Parathyroid adenoma (tissue), 2 donors: ENCODE data around the gene CCDC38.

Experiments used
- H2AFZ ChIP-seq: fragments of 300-600 bp; sonication (generic); one replicate; pipeline ENCODE4 v1.7.0; 2017; ENCODE audit warnings: antibody characterized with exemption, mild to moderate bottlenecking
- H3K27ac ChIP-seq: fragments of 300-600 bp; sonication (generic); one replicate; pipeline ENCODE4 v1.7.0; 2017
- H3K27me3 ChIP-seq: fragments of 300-600 bp; sonication (generic); one replicate; pipeline ENCODE4 v1.7.0; 2017; ENCODE audit warnings: low read length; ENCODE audit not compliant: control insufficient read depth, insufficient read depth
- H3K36me3 ChIP-seq: fragments of 300-600 bp; sonication (generic); one replicate; pipeline ENCODE4 v1.7.0; 2017; ENCODE audit warnings: low read length; ENCODE audit not compliant: control insufficient read depth, insufficient read depth
- H3K4me1 ChIP-seq: fragments of 300-600 bp; sonication (generic); one replicate; pipeline ENCODE4 v1.7.0; 2017; ENCODE audit warnings: control low read depth
- H3K4me2 ChIP-seq: fragments of 300-600 bp; sonication (generic); one replicate; pipeline ENCODE4 v1.7.0; 2017; ENCODE audit warnings: low read length
- H3K4me3 ChIP-seq: fragments of 300-600 bp; sonication (generic); one replicate; pipeline ENCODE4 v1.7.0; 2017; ENCODE audit warnings: low read depth, low read length
- H3K79me2 ChIP-seq: fragments of 300-600 bp; sonication (generic); one replicate; pipeline ENCODE4 v1.7.0; 2017; ENCODE audit warnings: control low read depth
- H3K9ac ChIP-seq: fragments of 300-600 bp; sonication (generic); one replicate; pipeline ENCODE4 v1.7.0; 2017; ENCODE audit warnings: mild to moderate bottlenecking
- H3K9me3 ChIP-seq: fragments of 300-600 bp; sonication (generic); one replicate; pipeline ENCODE4 v1.7.0; 2017; ENCODE audit warnings: low read length; ENCODE audit not compliant: control insufficient read depth
- CTCF ChIP-seq: fragments of 300-600 bp; sonication (generic); IDR thresholded peaks from one replicate; pipeline ENCODE4 v1.7.0; 2017; ENCODE audit warnings: antibody characterized with exemption, mild to moderate bottlenecking
- donor health status: primary hyperparathyroidism.

The CCDC38 gene

GRCh38 chr12:95882080-95882479 lies 60.3 kb downstream of the CCDC38 start:
- Histone ChIP-seq H3K4me2 (no peak overlapping the region), H3K4me3 (no peak overlapping the region), H3K36me3 (no peaks in the 10 kb centered on the region), H3K9me3 (no peaks in the 10 kb centered on the region), H3K79me2 (no peaks in the 10 kb centered on the region), H3K4me1 (no peaks in the 10 kb centered on the region), H2AFZ (no peak overlapping the region), H3K9ac (no peak overlapping the region), H3K27me3 (peaks cover 3% of the 10 kb centered on the region), H3K27ac (no peak overlapping the region)
- TF ChIP-seq CTCF, result no peak

- H3K79me2 ChIP-seq, result no peaks in the 10 kb centered on the region
- peaks cover 3% of the 10 kb centered on the region for H3K27me3 ChIP-seq
- H3K27ac ChIP-seq, result no peak overlapping the region
- H3K4me3 ChIP-seq, result no peak overlapping the region
- no peak overlapping the region for H3K9ac ChIP-seq
- no peak overlapping the region for H3K4me2 ChIP-seq
- no peak for TF ChIP-seq CTCF
- no peaks in the 10 kb centered on the region for H3K9me3 ChIP-seq
- no peaks in the 10 kb centered on the region for H3K36me3 ChIP-seq
- no peak overlapping the region for H2AFZ ChIP-seq
- H3K4me1 ChIP-seq, result no peaks in the 10 kb centered on the region
Measured at GRCh38 chr12:95881331-95881955, 61.0 kb downstream of the CCDC38 start.

GRCh38 chr12:95880895-95881294 lies 61.5 kb downstream of the CCDC38 start:
- Histone ChIP-seq H3K9ac (no peak overlapping the region), H3K36me3 (no peaks in the 10 kb centered on the region), H2AFZ (no peak overlapping the region), H3K79me2 (no peaks in the 10 kb centered on the region), H3K4me3 (no peak overlapping the region), H3K27ac (no peak overlapping the region), H3K4me2 (no peak overlapping the region), H3K27me3 (peaks cover 3% of the 10 kb centered on the region), H3K4me1 (no peaks in the 10 kb centered on the region), H3K9me3 (no peaks in the 10 kb centered on the region)
- TF ChIP-seq CTCF, result no peak

- no peak overlapping the region for H3K9ac ChIP-seq
- no peaks in the 10 kb centered on the region for H3K9me3 ChIP-seq
- no peaks in the 10 kb centered on the region for H3K36me3 ChIP-seq
- no peak overlapping the region for H3K4me3 ChIP-seq
- no peak for TF ChIP-seq CTCF
- H3K27me3 ChIP-seq, result peaks cover 3% of the 10 kb centered on the region
- no peak overlapping the region for H3K27ac ChIP-seq
- no peak overlapping the region for H2AFZ ChIP-seq
- H3K4me2 ChIP-seq, result no peak overlapping the region
- no peaks in the 10 kb centered on the region for H3K4me1 ChIP-seq
- no peaks in the 10 kb centered on the region for H3K79me2 ChIP-seq
Measured at GRCh38 chr12:95877622-95878021, 64.8 kb downstream of the CCDC38 start.

- H3K4me2 ChIP-seq, result no peak overlapping the region
- H2AFZ ChIP-seq, result no peak overlapping the region
- no peaks in the 10 kb centered on the region for H3K4me1 ChIP-seq
- TF ChIP-seq CTCF, result no peak
- no peak overlapping the region for H3K4me3 ChIP-seq
- H3K27ac ChIP-seq, result no peak overlapping the region
- no peaks in the 10 kb centered on the region for H3K27me3 ChIP-seq
- H3K79me2 ChIP-seq, result no peaks in the 10 kb centered on the region
- no peaks in the 10 kb centered on the region for H3K9me3 ChIP-seq
- no peak overlapping the region for H3K9ac ChIP-seq
- no peaks in the 10 kb centered on the region for H3K36me3 ChIP-seq
Measured at GRCh38 chr12:95874452-95874851, 68.0 kb downstream of the CCDC38 start.
